NCI-H69 (cell line): ENCODE data around the gene GSTT2B.
"Not testable (repeated sequence)": the region's sequence is repeated elsewhere in the genome, so short reads cannot be mapped to it uniquely, and the experiment has no call there.

Experiments used
- DNase-seq: peaks from one replicate; lab custom pipeline; 2025; lab: John Stamatoyannopoulos, UW

Gene GSTT2B

GRCh38 chr22:23940166-23940565, 20.8 kb downstream of the GSTT2B start:
- not testable (repeated sequence) for DNase-seq

DNA sequence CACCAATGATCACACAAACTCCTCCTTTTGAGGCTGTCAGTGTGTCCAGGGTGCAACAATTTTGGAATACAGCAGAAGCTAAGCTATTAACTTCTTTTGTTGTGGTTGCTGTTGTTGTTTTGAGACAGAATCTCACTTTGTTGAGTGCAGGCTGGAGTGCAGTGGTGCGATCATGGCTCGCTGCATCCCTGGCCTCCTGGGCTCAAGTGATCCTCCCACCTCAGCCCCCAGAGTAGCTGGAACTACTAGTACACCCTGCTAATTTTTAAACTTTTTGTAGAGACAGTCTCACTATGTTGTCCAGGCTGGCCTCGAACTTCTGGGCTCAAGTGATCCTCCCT, 22.0 kb downstream of the GSTT2B start:
- no peak for DNase-seq

GRCh38 chr22:23938328-23939016, 22.5 kb downstream of the GSTT2B start:
- no peak for DNase-seq

DNA sequence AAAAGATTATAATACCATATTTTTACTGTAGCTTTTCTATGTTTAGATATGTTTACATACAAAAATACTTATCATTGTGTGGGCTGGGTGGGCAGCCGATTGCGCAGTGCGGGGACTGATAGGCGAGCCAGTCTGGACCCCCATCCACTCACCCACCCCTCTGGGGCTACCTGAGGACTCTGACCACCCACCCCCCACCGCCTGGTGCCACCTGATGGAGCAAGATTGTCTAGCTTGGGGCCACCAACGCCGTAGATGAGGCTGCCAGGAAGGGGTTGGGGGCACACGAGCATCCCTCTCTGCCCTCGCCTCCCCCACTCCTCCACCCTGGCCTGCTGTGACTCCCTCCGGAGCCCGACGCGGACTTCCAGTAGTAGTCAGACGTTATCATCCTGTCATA, 34.4 kb downstream of the GSTT2B start:
- DNase-seq = no peak

GRCh38 chr22:23925020-23925606, 35.9 kb downstream of the GSTT2B start:
- DNase-seq = no peak

DNA sequence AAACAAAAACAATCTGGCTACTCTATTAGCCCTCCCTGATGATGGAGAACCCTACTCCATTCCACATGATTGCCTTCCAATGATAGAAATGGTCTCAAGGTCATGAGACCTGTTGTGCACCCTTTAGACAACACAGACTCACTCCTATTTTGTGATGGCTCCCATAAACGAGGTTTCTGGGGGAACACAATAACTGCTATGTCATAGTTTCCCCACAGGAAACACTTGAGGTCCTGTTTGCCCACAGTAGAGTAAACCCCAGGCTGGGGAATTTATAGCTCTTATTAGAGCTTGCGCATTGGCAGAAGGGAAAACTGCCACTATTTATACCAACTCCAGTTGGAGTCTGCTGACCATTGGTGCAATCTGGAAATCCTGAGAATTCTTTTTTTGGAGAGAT, 38.1 kb downstream of the GSTT2B start:
- DNase-seq = no peak

- DNase-seq = not testable (repeated sequence)
Observed at GRCh38 chr22:23921586-23922201, 39.3 kb downstream of the GSTT2B start.

- not testable (repeated sequence) for DNase-seq
Observed at GRCh38 chr22:23920267-23920611, 40.8 kb downstream of the GSTT2B start.

DNA sequence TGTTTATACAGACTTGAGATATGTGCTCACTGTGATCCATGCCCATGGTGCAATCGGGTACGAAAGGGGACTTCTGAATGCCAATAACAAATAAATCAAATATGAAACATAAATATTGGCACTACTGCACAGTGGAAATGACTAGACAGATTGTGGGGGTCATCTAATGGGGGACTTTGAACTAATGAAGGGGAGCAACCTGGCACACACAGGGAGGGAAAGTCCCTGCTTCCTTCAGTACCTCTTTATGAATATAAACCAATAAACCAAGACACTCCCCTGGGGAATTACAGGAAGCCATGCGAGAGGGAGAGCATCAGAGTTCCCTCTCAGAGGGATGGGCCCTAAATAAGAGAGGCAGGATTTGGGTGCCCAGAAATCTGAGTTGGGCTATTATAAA, 45.7 kb downstream of the GSTT2B start:
- DNase-seq = peak; percentile 21

GRCh38 chr22:23913661-23914353, 47.2 kb downstream of the GSTT2B start:
- peak; percentile 100 for DNase-seq

DNA sequence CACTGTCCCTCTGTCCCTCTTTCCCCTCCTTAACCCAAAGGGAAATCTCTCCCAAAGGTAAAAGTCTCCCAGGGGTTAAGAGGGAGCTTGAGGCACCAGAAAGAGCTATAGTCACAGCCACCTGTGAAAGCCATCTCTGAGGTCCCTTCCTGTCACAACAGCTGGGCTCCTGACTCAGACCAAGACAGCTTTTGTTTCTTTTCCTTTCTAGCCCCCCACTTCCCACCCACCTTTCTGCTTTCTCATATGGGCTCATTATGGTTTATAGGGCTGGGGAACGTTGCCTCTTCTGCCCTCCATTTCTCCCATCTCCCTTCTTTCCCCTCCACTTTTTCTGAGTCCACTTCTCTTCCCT, 47.7 kb downstream of the GSTT2B start:
- peak; percentile 54 for DNase-seq

GRCh38 chr22:23912293-23912903, 48.6 kb downstream of the GSTT2B start:
- no peak for DNase-seq

DNA sequence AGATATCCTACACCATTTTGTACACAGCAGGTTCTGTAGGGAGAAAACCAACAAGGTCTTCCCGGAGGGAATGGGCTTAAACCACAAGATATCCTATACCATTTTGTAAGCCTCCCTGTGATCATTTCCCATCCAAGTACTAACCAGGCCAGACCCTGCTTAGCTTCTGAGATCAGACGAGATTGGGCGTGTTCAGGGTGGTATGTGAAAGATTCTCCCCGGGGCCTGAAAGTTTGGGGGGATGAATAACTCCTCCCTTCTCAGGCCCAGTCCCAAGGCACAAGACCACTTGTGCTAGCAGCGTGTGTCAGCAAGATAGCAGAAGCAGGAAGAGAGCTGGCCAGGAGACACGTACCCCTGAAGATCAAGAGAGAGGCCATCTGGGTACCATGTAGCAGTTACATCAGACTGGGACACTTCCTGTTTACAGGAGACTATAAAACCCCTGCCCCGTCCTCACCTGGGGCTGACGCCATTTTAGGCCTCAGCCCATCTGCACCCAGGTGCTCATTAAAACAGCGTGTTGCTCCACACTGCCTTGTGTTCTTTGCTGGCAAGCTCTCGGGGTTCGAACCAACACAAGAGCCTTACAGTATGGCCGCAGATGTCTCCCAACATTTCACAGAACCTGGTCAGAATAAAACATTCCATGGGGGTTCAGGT, 49.5 kb downstream of the GSTT2B start:
- DNase-seq = no peak

- DNase-seq = peak; percentile 23
Observed at GRCh38 chr22:23910496-23911190, 50.4 kb downstream of the GSTT2B start.

GRCh38 chr22:23909296-23909898, 51.6 kb downstream of the GSTT2B start:
- DNase-seq = peak; percentile 70

DNA sequence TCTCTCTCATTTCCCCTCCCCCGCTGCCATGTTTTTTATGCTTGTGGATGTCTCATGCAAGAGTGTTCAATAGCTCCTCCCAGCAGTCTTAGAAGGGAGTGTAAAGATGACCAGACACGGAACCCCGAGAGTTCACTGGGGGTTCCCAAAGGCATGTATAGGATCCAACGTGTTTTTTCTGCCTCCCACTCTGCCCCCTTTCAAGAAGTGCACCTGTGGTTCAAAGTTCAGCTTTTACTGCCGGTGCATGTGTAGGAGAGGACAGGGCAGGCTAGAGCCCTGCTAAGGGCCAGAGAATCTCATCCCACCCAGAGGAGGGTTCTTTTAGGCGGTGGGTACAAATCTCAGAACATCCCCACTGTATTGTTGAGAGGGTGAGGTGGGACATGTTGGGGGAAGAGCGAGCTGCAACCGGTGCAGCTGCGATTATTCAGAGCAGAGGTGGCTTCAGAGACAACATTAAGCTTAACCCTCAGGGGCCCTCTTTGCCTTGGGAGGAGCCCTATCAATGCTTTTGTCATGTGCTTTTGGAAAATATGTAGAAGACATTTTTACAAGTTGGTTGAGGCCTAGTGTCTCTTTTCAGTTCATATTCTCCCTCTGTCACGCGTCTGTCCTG, 52.3 kb downstream of the GSTT2B start:
- no peak for DNase-seq

GRCh38 chr22:23907423-23907822, 53.6 kb downstream of the GSTT2B start:
- DNase-seq = not testable (repeated sequence)
